ENCODE data around the gene LAX1.

GRCh38 chr1:203797948-203798655, 33.1 kb downstream of the LAX1 start:
- TF ChIP-seq EZH2 (IDR thresholded peaks at IDR 0.05; ENCODE audit: insufficient read depth, poor library complexity, severe bottlenecking) (no peak), EZH2phosphoT487 (IDR thresholded peaks at IDR 0.05; ENCODE audit: insufficient read depth, low read depth) (no peak)
